Natural killer cell treated with Interleukin-12 subunit alpha and Interleukin-12 subunit beta and Interleukin-15 and Interleukin-18, amount 100 ng/mL, for 72 hours (primary cell): Measurements from ENCODE around the gene NR1D1. TPM values are rescaled to one million over a fixed set of nuclear protein-coding genes. Genes with fewer than 3 reads are reported as not detected.

ENCODE experiments used
- ATAC-seq, 2 donors: fragments of 150-1000 bp; cut with Tn5 transposase in 1 of 2; sonication (Bioruptor Pico), chemical (Tn5 transposase) in 1 of 2; 2 replicates each; pipeline ENCODE4 v1.10.0; 2021
- DNase-seq: peaks from one replicate; pipeline ENCODE4 v3.0.0; 2022; ENCODE audit warnings: low spot score
- H3K27ac Mint-ChIP-seq, 2 donors: 1 replicate in 1 of 2; 2 replicates in 1 of 2; pipeline ENCODE4 v1.8.0; 2022; ENCODE audit warnings: mixed read lengths in 2 of 2, mild to moderate bottlenecking in 1 of 2, moderate library complexity in 1 of 2
- H3K27me3 Mint-ChIP-seq, 2 donors: 1 replicate in 1 of 2; 2 replicates in 1 of 2; pipeline ENCODE4 v1.8.0; 2022; ENCODE audit warnings: mixed read lengths in 2 of 2
- H3K36me3 Mint-ChIP-seq: one replicate; pipeline ENCODE4 v1.8.0; 2022; ENCODE audit warnings: mixed read lengths
- H3K4me1 Mint-ChIP-seq, 2 donors: 1 replicate in 1 of 2; 2 replicates in 1 of 2; pipeline ENCODE4 v1.8.0; 2022; ENCODE audit warnings: low read depth in 2 of 2, mixed read lengths in 2 of 2, mild to moderate bottlenecking in 1 of 2
- H3K4me3 Mint-ChIP-seq: one replicate; pipeline ENCODE4 v1.8.0; 2022; ENCODE audit warnings: mixed read lengths
- H3K9me3 Mint-ChIP-seq: 2 replicates; pipeline ENCODE4 v1.8.0; 2022; ENCODE audit warnings: mixed read lengths
- total RNA-seq, 2 donors: library from RNA; stranded (reverse); gene quantifications; one replicate each; pipeline ENCODE4 v1.2.3, GENCODE V29; 2022

Gene NR1D1
- total RNA-seq, 2 donors from 2014 or later, result 1.4 to 5.4 TPM

GRCh38 chr17:40070709-40071312 is 29.6 kb downstream of the NR1D1 start:
- Mint-ChIP-seq H3K4me1 (peaks cover 41 to 51% of the 10 kb centered on the region in 2 donors), H3K9me3 (no peaks in the 10 kb centered on the region), H3K4me3 (no peak overlapping the region), H3K36me3 (no peaks in the 10 kb centered on the region), H3K27ac (peak overlapping the region; percentile 87 to 90), H3K27me3 (no peaks in the 10 kb centered on the region)
- DNase-seq (no peak), ATAC-seq (no peak)

GRCh38 chr17:40069751-40070708 is 30.4 kb downstream of the NR1D1 start:
- no peaks in the 10 kb centered on the region for H3K27me3 Mint-ChIP-seq
- H3K9me3 Mint-ChIP-seq, result no peaks in the 10 kb centered on the region
- ATAC-seq, result peak; percentile 22 to 31
- H3K4me3 Mint-ChIP-seq, result peak overlapping the region; percentile 86
- H3K27ac Mint-ChIP-seq, result peak overlapping the region; percentile 87 to 90
- DNase-seq, result no peak
- no peaks in the 10 kb centered on the region for H3K36me3 Mint-ChIP-seq
- H3K4me1 Mint-ChIP-seq, result peaks cover 43 to 51% of the 10 kb centered on the region in 2 donors

DNA sequence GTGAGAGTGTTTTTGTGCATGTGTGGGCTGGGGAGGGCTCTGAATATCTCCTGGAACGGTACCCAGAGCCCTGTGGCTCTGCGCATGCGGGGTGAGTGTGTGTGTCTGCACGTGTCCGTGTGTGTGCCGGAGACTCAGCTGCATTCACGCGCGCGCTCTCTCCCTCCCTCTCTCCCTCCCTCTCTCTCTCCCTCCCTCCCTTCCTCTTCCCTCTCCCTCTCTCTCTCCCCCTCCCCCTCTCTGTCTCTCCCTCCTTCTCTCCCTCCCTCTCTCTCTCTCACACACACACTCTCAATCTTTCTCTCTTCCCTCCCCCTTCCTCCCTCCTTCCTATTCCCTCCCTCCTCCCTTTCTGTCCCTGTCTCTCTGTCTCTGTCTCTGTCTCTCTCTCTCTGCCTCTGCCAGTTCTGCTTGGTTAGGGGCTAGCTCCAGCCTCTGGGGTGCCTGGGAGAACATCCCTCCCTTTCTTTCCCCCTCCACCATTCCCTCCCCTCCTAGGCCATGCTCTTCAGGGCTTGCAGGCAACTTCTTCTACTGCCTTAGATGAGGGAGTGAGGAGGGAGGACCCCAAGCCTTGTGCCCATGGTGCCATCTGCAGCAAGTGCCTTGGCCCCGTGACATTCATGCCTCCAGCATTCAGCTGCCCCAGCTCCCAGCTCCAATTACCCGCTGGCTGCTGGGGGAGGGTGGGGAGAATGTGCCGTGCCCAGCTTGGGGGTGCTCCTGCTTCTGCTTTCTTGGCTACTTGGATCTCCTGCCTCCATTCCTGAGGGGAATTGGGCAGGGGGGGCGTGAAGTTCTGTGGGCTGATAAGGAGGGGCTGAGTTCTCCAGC is 31.3 kb downstream of the NR1D1 start:
- peak overlapping the region; percentile 86 for H3K4me3 Mint-ChIP-seq
- no peaks in the 10 kb centered on the region for H3K9me3 Mint-ChIP-seq
- ATAC-seq, result peak; percentile 68 to 73
- peak overlapping the region; percentile 87 to 90 for H3K27ac Mint-ChIP-seq
- peaks cover 52 to 55% of the 10 kb centered on the region in 2 donors for H3K4me1 Mint-ChIP-seq
- peak; percentile 75 for DNase-seq
- H3K27me3 Mint-ChIP-seq, result no peaks in the 10 kb centered on the region
- H3K36me3 Mint-ChIP-seq, result no peaks in the 10 kb centered on the region

DNA sequence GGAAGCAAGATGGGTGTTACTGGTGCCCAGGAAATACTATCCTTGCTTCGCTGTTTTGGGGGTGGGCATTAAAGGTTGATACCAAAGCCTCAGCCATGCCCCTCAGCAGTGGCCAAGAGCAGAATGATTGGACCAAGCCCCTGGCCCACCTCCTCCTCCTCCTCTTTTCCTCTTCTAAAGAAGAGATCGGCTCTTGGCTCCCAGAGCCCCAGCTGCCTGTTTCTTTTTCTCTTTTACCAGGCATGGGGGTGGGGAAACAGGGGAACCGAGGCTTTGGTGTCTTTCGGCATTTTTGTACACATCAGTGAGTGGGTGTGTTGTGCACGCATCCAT is 31.8 kb downstream of the NR1D1 start:
- no peak for DNase-seq
- Mint-ChIP-seq H3K4me3 (peak overlapping the region; percentile 86), H3K27me3 (no peaks in the 10 kb centered on the region), H3K4me1 (peaks cover 52 to 57% of the 10 kb centered on the region in 2 donors), H3K36me3 (no peaks in the 10 kb centered on the region), H3K27ac (peak overlapping the region; percentile 87 to 90), H3K9me3 (no peaks in the 10 kb centered on the region)
- ATAC-seq, result no peak

- H3K36me3 Mint-ChIP-seq, result no peaks in the 10 kb centered on the region
- ATAC-seq (no peak), DNase-seq (no peak)
- H3K9me3 Mint-ChIP-seq, result no peaks in the 10 kb centered on the region
- peak overlapping the region; percentile 87 to 90 for H3K27ac Mint-ChIP-seq
- no peaks in the 10 kb centered on the region for H3K27me3 Mint-ChIP-seq
- H3K4me3 Mint-ChIP-seq, result peak overlapping the region; percentile 86
- peaks cover 52 to 57% of the 10 kb centered on the region in 2 donors for H3K4me1 Mint-ChIP-seq
These were observed 32.2 kb downstream of the NR1D1 start for GRCh38 chr17:40068129-40068581.

DNA sequence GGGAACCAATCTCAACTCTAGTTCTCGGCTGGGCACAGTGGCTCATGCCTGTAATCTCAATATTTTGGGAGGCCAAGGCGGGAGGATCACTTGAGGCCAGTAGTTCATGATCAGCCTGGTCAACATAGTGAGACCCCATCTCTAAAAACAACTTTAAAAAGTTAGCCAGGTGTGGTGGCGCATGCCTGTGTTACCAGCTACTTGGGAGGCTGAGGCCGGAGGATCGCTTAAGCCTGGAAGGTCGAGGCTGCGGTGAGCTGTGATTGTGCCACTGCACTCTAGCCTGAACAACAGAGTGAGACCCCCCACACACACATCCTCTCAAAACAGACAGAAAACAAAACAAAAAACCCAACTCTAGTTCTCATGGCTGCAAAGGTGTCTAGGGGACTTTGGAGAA is 32.7 kb downstream of the NR1D1 start:
- peak overlapping the region; percentile 52 to 90 for H3K27ac Mint-ChIP-seq

DNA sequence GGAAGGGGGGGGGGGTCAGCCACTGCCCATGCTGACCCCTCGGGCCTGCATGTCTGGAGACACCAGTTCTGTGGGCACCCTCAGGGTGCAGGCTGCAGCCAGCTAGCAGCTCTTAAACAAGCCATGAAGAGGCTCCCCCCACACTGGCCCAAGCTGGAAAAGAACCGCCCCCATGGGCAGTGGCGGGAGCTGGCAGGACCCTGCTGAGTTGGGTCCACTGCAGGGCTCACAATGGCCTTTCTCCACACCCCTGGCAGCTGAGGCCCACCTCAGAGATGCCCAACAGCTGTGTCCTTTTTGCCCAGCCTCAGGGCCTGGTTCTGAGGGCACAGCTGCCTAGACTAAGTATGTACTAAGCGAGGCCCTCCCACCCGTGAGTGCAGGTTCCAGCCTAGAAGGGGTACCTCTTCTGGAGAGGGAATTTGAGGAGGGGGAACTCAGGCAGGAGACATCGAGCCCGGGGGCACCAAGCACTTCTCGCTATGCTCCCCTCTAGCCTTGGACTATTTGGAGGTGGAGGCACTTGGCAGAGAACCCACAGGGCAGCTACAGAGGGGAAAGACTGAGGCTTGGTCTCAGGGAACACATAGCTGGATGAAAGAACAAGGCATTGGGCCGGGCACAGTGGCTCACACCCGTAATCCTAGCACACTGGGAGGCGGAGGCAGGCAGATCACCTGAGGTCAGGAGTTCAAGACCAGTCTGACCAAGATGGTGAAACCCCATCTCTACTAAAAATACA is 34.4 kb downstream of the NR1D1 start:
- no peak for ATAC-seq
- Mint-ChIP-seq H3K27me3 (peaks cover 0 to 6% of the 10 kb centered on the region in 2 donors), H3K4me3 (no peak overlapping the region), H3K9me3 (no peaks in the 10 kb centered on the region), H3K4me1 (peaks cover 62% of the 10 kb centered on the region in 2 donors), H3K27ac (peak overlapping the region; percentile 7 to 90), H3K36me3 (no peaks in the 10 kb centered on the region)
- no peak for DNase-seq

More for the DNA sequence above, 32.7 kb downstream of the NR1D1 start:
- no peak for ATAC-seq
- Mint-ChIP-seq H3K4me1 (peaks cover 52 to 57% of the 10 kb centered on the region in 2 donors), H3K4me3 (peak overlapping the region; percentile 86), H3K27me3 (no peaks in the 10 kb centered on the region), H3K9me3 (no peaks in the 10 kb centered on the region), H3K36me3 (no peaks in the 10 kb centered on the region)
- DNase-seq, result no peak

GRCh38 chr17:40064971-40065768 is 35.2 kb downstream of the NR1D1 start:
- H3K4me1 Mint-ChIP-seq, result peaks cover 57 to 60% of the 10 kb centered on the region in 2 donors
- H3K9me3 Mint-ChIP-seq, result no peaks in the 10 kb centered on the region
- H3K27ac Mint-ChIP-seq, result peak overlapping the region; percentile 7 to 11
- H3K4me3 Mint-ChIP-seq, result peak overlapping the region; percentile 83
- no peak for DNase-seq
- no peak for ATAC-seq
- H3K27me3 Mint-ChIP-seq, result peaks cover 0 to 6% of the 10 kb centered on the region in 2 donors
- no peaks in the 10 kb centered on the region for H3K36me3 Mint-ChIP-seq

DNA sequence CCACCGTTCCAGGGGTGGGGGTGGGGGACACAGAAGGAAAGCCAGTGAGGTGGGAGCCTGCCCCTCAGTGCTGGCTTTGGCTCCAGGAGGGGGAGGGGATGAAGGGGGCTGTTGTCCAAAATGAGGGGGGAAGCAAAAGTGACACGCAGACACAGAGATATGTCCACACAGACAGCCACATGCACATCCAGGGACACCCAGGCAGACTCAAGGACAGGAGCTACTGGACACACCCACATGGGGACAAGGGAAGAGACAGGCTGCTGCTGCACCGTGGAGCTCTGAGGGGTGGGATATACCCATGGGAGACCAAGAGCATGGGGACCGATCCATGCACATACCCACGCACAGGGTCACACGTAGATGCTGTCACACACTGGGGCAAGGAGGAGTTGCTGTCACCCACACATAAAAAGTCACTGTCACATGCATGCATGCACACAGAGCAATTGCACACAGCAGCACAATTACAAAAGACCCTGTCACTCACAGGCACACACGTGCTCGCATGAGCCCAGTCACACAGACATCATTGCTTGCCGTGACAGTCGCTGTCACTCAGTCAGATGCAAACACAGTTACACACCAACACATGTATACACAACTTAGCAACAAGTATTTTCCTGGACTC is 36.4 kb downstream of the NR1D1 start:
- H3K4me1 Mint-ChIP-seq, result peaks cover 46 to 48% of the 10 kb centered on the region in 2 donors
- H3K4me3 Mint-ChIP-seq, result peak overlapping the region; percentile 83
- H3K36me3 Mint-ChIP-seq, result no peaks in the 10 kb centered on the region
- ATAC-seq, result no peak
- peaks cover 0 to 6% of the 10 kb centered on the region in 2 donors for H3K27me3 Mint-ChIP-seq
- no peak for DNase-seq
- H3K27ac Mint-ChIP-seq, result peak overlapping the region; percentile 7 to 11
- no peaks in the 10 kb centered on the region for H3K9me3 Mint-ChIP-seq

DNA sequence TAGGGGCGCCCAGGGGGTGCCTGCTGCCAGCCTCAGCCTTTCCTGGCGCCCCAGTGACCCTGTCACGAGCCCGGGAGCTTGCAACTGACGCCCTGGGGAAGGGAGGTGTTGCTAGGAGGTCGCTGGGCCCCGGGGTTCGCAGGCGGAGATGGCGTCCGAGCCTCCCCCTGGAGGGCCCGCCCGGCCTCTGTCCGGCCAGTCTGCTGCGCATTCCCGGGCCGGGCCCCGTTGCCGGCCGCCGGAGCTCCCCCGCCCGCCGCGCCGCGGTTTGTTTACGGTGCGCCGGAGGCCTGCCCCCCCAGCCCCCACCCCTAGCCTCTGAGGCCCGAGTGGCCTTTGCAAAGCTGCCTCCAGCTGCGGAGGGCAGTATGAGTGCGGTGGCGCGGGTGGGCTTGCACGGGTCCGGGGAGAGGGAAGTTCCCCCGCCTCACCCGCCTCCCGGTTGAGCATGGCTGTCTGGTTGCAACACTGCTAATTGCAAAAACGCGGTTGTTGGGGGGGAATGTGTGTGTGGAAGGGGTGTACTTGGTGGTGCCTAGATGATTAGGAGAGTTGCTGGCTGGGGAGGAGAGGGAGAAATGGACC is 37.1 kb downstream of the NR1D1 start:
- ATAC-seq, result peak; percentile 63 to 68
- peaks cover 0 to 6% of the 10 kb centered on the region in 2 donors for H3K27me3 Mint-ChIP-seq
- no peaks in the 10 kb centered on the region for H3K36me3 Mint-ChIP-seq
- H3K4me1 Mint-ChIP-seq, result peaks cover 39 to 41% of the 10 kb centered on the region in 2 donors
- peak; percentile 68 for DNase-seq
- peak overlapping the region; percentile 83 for H3K4me3 Mint-ChIP-seq
- H3K9me3 Mint-ChIP-seq, result no peaks in the 10 kb centered on the region
- H3K27ac Mint-ChIP-seq, result peak overlapping the region; percentile 7 to 11

DNA sequence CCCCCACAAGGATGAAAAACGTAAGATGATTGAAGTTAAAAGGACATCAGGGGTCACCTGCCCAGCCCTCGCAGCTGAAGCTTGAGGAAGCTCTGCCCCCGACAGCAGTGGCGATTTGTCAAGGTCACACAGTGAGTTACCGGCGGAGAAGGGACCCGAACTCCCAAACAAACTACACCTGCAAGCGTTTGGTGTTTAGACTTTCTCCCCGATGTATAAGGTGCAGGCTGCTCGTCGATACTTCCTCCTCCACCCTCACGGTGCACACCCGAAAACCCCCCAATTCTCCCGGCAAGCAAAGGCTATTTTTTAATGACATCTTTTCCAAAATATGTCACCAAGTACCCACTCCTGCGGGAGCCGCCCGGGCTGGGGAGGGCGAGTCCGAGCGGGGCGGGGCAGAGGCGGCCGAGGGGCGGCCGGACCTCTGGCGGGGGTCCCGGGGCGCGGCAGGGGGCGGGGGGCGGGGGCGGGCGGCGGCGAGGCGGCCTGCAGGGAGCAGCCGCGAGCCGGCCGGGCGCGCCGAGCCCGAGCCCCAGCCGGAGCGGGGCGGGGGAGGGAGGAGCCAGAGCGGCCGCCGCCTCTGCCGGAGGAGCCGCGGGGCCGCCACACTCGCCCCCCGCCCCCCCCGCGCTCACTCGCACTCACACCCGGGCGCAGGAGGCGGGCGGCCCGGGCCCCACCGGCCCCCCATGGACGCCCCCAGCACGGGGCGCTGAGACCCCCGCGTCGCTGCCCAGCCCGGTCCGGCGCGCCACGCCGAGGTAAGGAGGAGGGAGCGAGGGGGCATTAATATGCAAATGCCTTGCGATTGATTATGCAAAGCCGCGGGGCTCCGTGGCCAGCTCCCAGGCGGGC is 37.8 kb downstream of the NR1D1 start, which contains the start of gene THRA:
TSS of gene THRA (plus strand) at position 637 of the 858 bp plus-strand sequence. CDS start 11,524 bp downstream, outside the sequence.
- DNase-seq, result peak; percentile 75
- peak within 1 kb of the TSS; percentile 91 for H3K4me3 Mint-ChIP-seq
- peaks cover 0 to 6% of the 10 kb centered on the region in 2 donors for H3K27me3 Mint-ChIP-seq
- no peaks in the 10 kb centered on the region for H3K36me3 Mint-ChIP-seq
- peak within 1 kb of the TSS; percentile 47 to 92 for H3K27ac Mint-ChIP-seq
- peak; percentile 92 to 93 for ATAC-seq
- peaks cover 34 to 38% of the 10 kb centered on the region in 2 donors for H3K4me1 Mint-ChIP-seq
- H3K9me3 Mint-ChIP-seq, result no peaks in the 10 kb centered on the region
